HTR-8/SVneo (cell line): Measurements from ENCODE around the gene KCNK4.

Source experiments
- DNase-seq: peaks from one replicate; pipeline ENCODE4 v3.0.0; 2011; ENCODE audit warnings: low spot score, mixed read lengths; ENCODE audit not compliant: insufficient read length
- FAIRE-seq: peaks from 2 replicates; lab custom pipeline; 2011; peaks lifted over from hg19 to GRCh38; lab: Jason Lieb, UNC

The KCNK4 gene

GRCh38 chr11:64340671-64341335, 49.7 kb downstream of the KCNK4 start:
- FAIRE-seq: no peak
- no peak for DNase-seq

- FAIRE-seq (no peak), DNase-seq (no peak)
These were observed 50.3 kb downstream of the KCNK4 start for GRCh38 chr11:64341429-64341828.

- FAIRE-seq: no peak
- DNase-seq: no peak
These were observed 51.0 kb downstream of the KCNK4 start for GRCh38 chr11:64341851-64342791.

- DNase-seq (no peak), FAIRE-seq (no peak)
These were observed 52.0 kb downstream of the KCNK4 start for GRCh38 chr11:64342869-64343745.

GRCh38 chr11:64343767-64344559, 52.9 kb downstream of the KCNK4 start:
- DNase-seq: no peak

GRCh38 chr11:64344787-64345186, 53.7 kb downstream of the KCNK4 start:
- FAIRE-seq (no peak), DNase-seq (no peak)

More at GRCh38 chr11:64343767-64344559, 52.9 kb downstream of the KCNK4 start:
- no peak for FAIRE-seq

- no peak for DNase-seq
- no peak for FAIRE-seq
These were observed 56.2 kb downstream of the KCNK4 start for GRCh38 chr11:64347193-64347867.

GRCh38 chr11:64348383-64349024, 57.4 kb downstream of the KCNK4 start:
- DNase-seq (no peak), FAIRE-seq (no peak)

GRCh38 chr11:64349025-64349387, 57.9 kb downstream of the KCNK4 start:
- no peak for FAIRE-seq

GRCh38 chr11:64349404-64349803, 58.3 kb downstream of the KCNK4 start:
- DNase-seq (no peak), FAIRE-seq (no peak)

More at GRCh38 chr11:64349025-64349387, 57.9 kb downstream of the KCNK4 start:
- no peak for DNase-seq
